B cell (primary cell): ENCODE data around the gene WNT6. TPM values are rescaled to one million over a fixed set of nuclear protein-coding genes. Genes with fewer than 3 reads are reported as not detected.

ENCODE experiments used
- ATAC-seq: fragments of 200-7000 bp; cut with Tn5 transposase; one replicate; pipeline ENCODE4 v1.10.0; 2021; ENCODE audit warnings: low read depth, mild to moderate bottlenecking, moderate number of reproducible peaks, moderate library complexity
- CTCF ChIA-PET: fragments of 350-600 bp; sonication (Branson Sonifier 250); formaldehyde crosslinking; loops from one replicate; lab custom pipeline; 2021; ENCODE audit warnings: antibody characterized with exemption, inconsistent platforms; lab: Charles Lee
- POLR2A ChIA-PET: fragments of 350-600 bp; sonication (Branson Sonifier 250); formaldehyde crosslinking; loops from one replicate; lab custom pipeline; 2021; ENCODE audit warnings: antibody characterized with exemption; lab: Charles Lee
- DNase-seq: peaks from one replicate; pipeline ENCODE4 v3.0.0; 2013
- H2AFZ ChIP-seq: 2 replicates; pipeline ENCODE4 v1.6.1; 2012; ENCODE audit warnings: mild to moderate bottlenecking, low read depth, low read length; ENCODE audit not compliant: insufficient read depth, poor library complexity, severe bottlenecking
- H3K27ac ChIP-seq, 2 donors: 1 replicate in 1 of 2; 2 replicates in 1 of 2; pipeline ENCODE4 v1.5.1; 2012 to 2013; ENCODE audit warnings: low read length in 2 of 2, mild to moderate bottlenecking in 2 of 2, moderate library complexity in 1 of 2
- H3K27me3 ChIP-seq, 4 experiments: fragments of 200-600 bp in 1 of 4; sonication (generic) in 1 of 4; replicated peaks in 1 of 4; 1 replicate in 2 of 4; 2 replicates in 2 of 4; pipeline versions ENCODE4 v1.6.1 to v1.7.0; 2013 to 2016; ENCODE audit warnings: low read length in 3 of 4, mild to moderate bottlenecking in 2 of 4, mixed read lengths in 1 of 4, moderate library complexity in 1 of 4; ENCODE audit not compliant: insufficient read depth in 4 of 4, control insufficient read depth in 3 of 4; ENCODE audit errors: control extremely low read depth in 1 of 4
- H3K36me3 ChIP-seq, 2 experiments: replicated peaks in 1 of 2; 1 replicate in 1 of 2; 2 replicates in 1 of 2; pipeline versions ENCODE4 v1.6.1 to v1.7.1; 2013; ENCODE audit warnings: low read length in 1 of 2; ENCODE audit not compliant: insufficient read depth in 2 of 2, control insufficient read depth in 1 of 2; ENCODE audit errors: control extremely low read depth in 1 of 2, extremely low read depth in 1 of 2
- H3K4me1 ChIP-seq, 2 donors: fragments of 200-600 bp in 1 of 2; sonication (generic) in 1 of 2; 1 replicate in 1 of 2; 2 replicates in 1 of 2; pipeline versions ENCODE4 v1.5.1 to v1.6.1; 2013 to 2017; ENCODE audit warnings: low read length in 2 of 2; ENCODE audit not compliant: control insufficient read depth in 2 of 2, insufficient read depth in 2 of 2
- H3K4me2 ChIP-seq: replicated peaks from 2 replicates; pipeline ENCODE3; 2012; ENCODE audit warnings: mild to moderate bottlenecking, low read depth, low read length; ENCODE audit not compliant: poor library complexity, severe bottlenecking
- H3K4me3 ChIP-seq, 5 experiments: fragments of 200-600 bp in 1 of 5; sonication (generic) in 1 of 5; 1 replicate in 3 of 5; 2 replicates in 2 of 5; pipeline versions ENCODE4 v1.5.1 to v1.7.0; 2011 to 2016; ENCODE audit warnings: low read length in 4 of 5, mild to moderate bottlenecking in 4 of 5, low read depth in 2 of 5, control low read depth in 1 of 5, moderate library complexity in 1 of 5; ENCODE audit not compliant: insufficient read depth in 1 of 5; ENCODE audit errors: control extremely low read depth in 1 of 5, extremely low read depth in 1 of 5
- H3K79me2 ChIP-seq: fragments of 200-600 bp; sonication (generic); one replicate; pipeline ENCODE4 v1.6.0; 2016; ENCODE audit warnings: low read length; ENCODE audit not compliant: control insufficient read depth, insufficient read depth
- H3K9ac ChIP-seq: fragments of 200-600 bp; sonication (generic); 2 replicates; pipeline ENCODE4 v1.6.1; 2017; ENCODE audit warnings: mild to moderate bottlenecking, low read length, moderate library complexity
- H3K9me3 ChIP-seq, 3 donors: one replicate each; pipeline versions ENCODE4 v1.6.1 to v1.7.1; 2013; ENCODE audit warnings: low read length in 2 of 3; ENCODE audit not compliant: control insufficient read depth in 2 of 3, insufficient read depth in 1 of 3; ENCODE audit errors: control extremely low read depth in 1 of 3
- H4K20me1 ChIP-seq: 2 replicates; pipeline ENCODE4 v1.6.0; 2012; ENCODE audit warnings: mild to moderate bottlenecking, low read length; ENCODE audit not compliant: insufficient read depth, control insufficient read depth, poor library complexity, severe bottlenecking
- H3K27ac Mint-ChIP-seq: one replicate; pipeline ENCODE4 v1.8.0; 2021; ENCODE audit warnings: mixed read lengths
- H3K27me3 Mint-ChIP-seq: one replicate; pipeline ENCODE4 v1.8.0; 2021; ENCODE audit warnings: mixed read lengths
- H3K4me1 Mint-ChIP-seq: one replicate; pipeline ENCODE4 v1.8.0; 2021; ENCODE audit warnings: mixed read lengths
- H3K4me3 Mint-ChIP-seq: one replicate; pipeline ENCODE4 v1.8.0; 2021; ENCODE audit warnings: mixed read lengths
- H3K9me3 Mint-ChIP-seq: one replicate; pipeline ENCODE4 v1.8.0; 2022; ENCODE audit warnings: mixed read lengths; ENCODE audit not compliant: insufficient read depth
- EZH2 ChIP-seq: IDR thresholded peaks from 2 replicates; pipeline ENCODE4 v1.6.1; 2012; ENCODE audit warnings: borderline replicate concordance, low read depth, mild to moderate bottlenecking, moderate library complexity, low read length; ENCODE audit not compliant: insufficient read depth, poor library complexity, severe bottlenecking
- WGBS: methylation state at CpG from one replicate; pipeline ENCODE4 v1.1.5; 2013; ENCODE audit warnings: missing lambda C conversion rate; ENCODE audit not compliant: insufficient coverage; 5-methylcytosine and 5-hydroxymethylcytosine counted together
- intact Hi-C: fragments of 100-400 bp; cut with micrococcal nuclease; formaldehyde crosslinking; loops from one replicate; pipeline ENCODE4 v1.10.0; 2022
- polyA plus RNA-seq: library from polyadenylated mRNA; depleted of rRNA; stranded (reverse); fragments of >200 nt; gene quantifications from 2 replicates; pipeline ENCODE4 v1.2.3, GENCODE V29; 2012
- total RNA-seq, 2 donors: library from RNA; stranded (reverse); fragments of 120-200 nt in 1 of 2; gene quantifications; 1 replicate in 1 of 2; 2 replicates in 1 of 2; pipeline versions ENCODE4 v1.2.3 to v1.2.4, GENCODE V29; 2013 to 2022
- TF ChIP-seq, protein P1 (sequence below): fragments of 200-600 bp; IDR thresholded peaks from one replicate; pipeline ENCODE4 v1.8.0; 2022; ENCODE audit warnings: antibody characterized with exemption, mild to moderate bottlenecking

WNT6 gene
- total and polyA plus RNA-seq, 2 donors (not counting 1 experiment from before 2014, with no cell fraction given) = 0.84 to 2.0 TPM

DNA sequence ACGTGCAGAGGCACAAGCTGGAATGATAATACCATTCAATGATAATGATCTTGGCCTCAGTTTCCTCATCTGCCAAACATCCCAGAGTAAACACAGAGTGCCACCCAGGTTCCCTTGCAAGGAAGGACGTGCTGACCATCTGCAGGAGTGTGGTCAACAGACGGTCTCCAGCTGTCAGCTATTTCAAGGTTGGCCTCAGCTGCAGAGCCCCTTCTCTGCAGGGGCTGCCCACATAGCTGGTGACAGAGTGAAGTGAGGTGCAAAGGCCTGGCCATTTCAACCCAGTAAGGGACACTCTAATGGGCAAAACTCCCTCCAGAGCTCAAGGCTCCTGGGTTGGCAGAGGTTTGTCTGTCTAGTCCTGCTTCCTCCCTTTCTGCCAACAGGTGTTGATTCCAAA, 8.3 kb upstream of the WNT6 start:
- DNase-seq = no peak
- Mint-ChIP-seq H3K27ac (no peak overlapping the region), H3K4me3 (no peak overlapping the region), H3K4me1 (no peaks in the 10 kb centered on the region), H3K27me3 (peaks cover 48% of the 10 kb centered on the region), H3K9me3 (no peaks in the 10 kb centered on the region)
- Histone ChIP-seq H3K9me3 (peaks cover 0 to 4% (median 0%) of the 10 kb centered on the region in 3 donors), H3K4me1 (peaks cover 0 to 3% of the 10 kb centered on the region in 2 donors), H3K27me3 (peaks cover 0 to 56% (median 20%) of the 10 kb centered on the region in 4 experiments), H3K4me2 (no peak overlapping the region), H3K4me3 (no peak overlapping the region), H4K20me1 (no peaks in the 10 kb centered on the region), H2AFZ (no peak overlapping the region), H3K79me2 (no peaks in the 10 kb centered on the region), H3K36me3 (no peaks in the 10 kb centered on the region), H3K27ac (no peak overlapping the region), H3K9ac (no peak overlapping the region)
- intact Hi-C loops = loop anchor here (5.0 kb wide), 1 partner anchor 131 kb away; no protein-coding TSS in a partner anchor
- TF ChIP-seq EZH2 = no peak
- TF ChIP-seq, protein P1, sequence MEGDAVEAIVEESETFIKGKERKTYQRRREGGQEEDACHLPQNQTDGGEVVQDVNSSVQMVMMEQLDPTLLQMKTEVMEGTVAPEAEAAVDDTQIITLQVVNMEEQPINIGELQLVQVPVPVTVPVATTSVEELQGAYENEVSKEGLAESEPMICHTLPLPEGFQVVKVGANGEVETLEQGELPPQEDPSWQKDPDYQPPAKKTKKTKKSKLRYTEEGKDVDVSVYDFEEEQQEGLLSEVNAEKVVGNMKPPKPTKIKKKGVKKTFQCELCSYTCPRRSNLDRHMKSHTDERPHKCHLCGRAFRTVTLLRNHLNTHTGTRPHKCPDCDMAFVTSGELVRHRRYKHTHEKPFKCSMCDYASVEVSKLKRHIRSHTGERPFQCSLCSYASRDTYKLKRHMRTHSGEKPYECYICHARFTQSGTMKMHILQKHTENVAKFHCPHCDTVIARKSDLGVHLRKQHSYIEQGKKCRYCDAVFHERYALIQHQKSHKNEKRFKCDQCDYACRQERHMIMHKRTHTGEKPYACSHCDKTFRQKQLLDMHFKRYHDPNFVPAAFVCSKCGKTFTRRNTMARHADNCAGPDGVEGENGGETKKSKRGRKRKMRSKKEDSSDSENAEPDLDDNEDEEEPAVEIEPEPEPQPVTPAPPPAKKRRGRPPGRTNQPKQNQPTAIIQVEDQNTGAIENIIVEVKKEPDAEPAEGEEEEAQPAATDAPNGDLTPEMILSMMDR = no peak
- 69% methylated on average over 2 of the region's 3 CpGs for WGBS
- POLR2A ChIA-PET = no interaction called here
- ATAC-seq = no peak
- CTCF ChIA-PET = interaction anchor here (0.7 to 10.3 kb wide), 12 partner anchors 25 to 303 kb away, joined by 3 to 129 read pairs (median 5); partner anchors contain the start of genes TTLL4 and WNT10A

GRCh38 chr2:218852911-218853667, 6.5 kb upstream of the WNT6 start:
- peaks cover 0 to 72% (median 27%) of the 10 kb centered on the region in 4 experiments for H3K27me3 ChIP-seq
- Mint-ChIP-seq H3K27me3 (peaks cover 61% of the 10 kb centered on the region), H3K4me1 (no peaks in the 10 kb centered on the region)

More at GRCh38 chr2:218852911-218853667, 6.5 kb upstream of the WNT6 start:
- ChIA-PET POLR2A (no interaction called here), CTCF (interaction anchor here (0.8 to 10.3 kb wide), 16 partner anchors 11 to 301 kb away, joined by 3 to 129 read pairs (median 4); partner anchors contain the start of gene WNT10A)
- no peak for TF ChIP-seq EZH2
- TF ChIP-seq, protein P1 = peak; percentile 82
- Histone ChIP-seq H2AFZ (no peak overlapping the region), H3K9me3 (no peaks in the 10 kb centered on the region), H3K4me1 (peaks cover 3% of the 10 kb centered on the region in 2 donors), H3K4me2 (no peak overlapping the region), H4K20me1 (no peaks in the 10 kb centered on the region), H3K9ac (no peak overlapping the region), H3K27ac (no peak overlapping the region), H3K4me3 (no peak overlapping the region), H3K36me3 (no peaks in the 10 kb centered on the region), H3K79me2 (no peaks in the 10 kb centered on the region)
- no peak overlapping the region for H3K27ac Mint-ChIP-seq
- intact Hi-C loops = loop anchor here (1.0 to 5.0 kb wide), 4 partner anchors 23 to 266 kb away; no protein-coding TSS in a partner anchor
- DNase-seq = peak; percentile 81
- 30% methylated on average over 12 of the region's 16 CpGs for WGBS
- peak; percentile 87 for ATAC-seq
- H3K9me3 Mint-ChIP-seq = no peaks in the 10 kb centered on the region
- H3K4me3 Mint-ChIP-seq = no peak overlapping the region
